ENCODE measurements around the gene MRE11.

Gene MRE11

DNA sequence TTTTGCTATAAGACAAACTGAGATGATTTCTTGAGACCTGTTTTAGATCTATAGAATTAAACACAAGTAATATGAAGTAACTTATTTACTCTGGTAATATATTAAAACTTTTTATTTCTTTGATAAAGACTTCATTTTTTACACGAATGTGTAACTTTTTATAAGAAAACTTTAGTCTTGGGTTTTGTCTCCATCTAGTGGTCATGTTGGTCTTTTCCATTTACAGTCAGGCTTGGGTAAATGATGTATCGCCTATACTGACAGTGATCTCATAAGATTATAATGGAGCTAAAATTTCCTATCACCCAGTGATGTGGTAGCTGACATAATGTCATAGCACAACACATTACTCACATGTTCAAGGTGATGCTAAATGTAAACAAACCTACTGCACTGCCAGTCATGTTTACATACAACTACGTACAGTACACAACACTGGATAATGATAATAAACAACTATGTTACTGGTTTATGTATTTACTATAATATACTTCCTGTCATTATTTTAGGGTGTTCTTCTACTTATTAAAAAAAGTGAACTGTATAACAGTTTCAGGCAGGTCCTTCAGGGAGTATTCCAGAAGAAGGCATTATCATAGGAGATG, 11.1 kb upstream of the MRE11 start:
- DNase-seq = no peak

DNA sequence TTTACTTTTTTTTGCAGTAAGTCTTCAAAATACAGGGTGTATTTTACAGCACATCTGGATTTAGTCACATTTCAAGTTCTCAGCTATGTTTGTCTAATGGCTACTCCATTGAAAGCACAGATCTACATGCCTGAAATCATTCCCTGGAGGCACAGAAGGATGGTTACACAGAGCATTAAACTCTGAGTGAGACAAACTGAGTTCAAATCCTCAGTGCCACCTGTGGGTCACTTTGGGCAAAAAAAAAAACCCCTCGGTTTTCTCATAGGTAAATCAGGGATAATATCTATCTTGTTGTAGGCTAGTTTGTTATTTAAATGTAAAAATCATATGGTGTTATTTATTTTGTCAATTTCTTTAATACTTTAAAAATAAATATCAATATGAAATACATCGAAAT, 7.9 kb upstream of the MRE11 start:
- DNase-seq = no peak

DNA sequence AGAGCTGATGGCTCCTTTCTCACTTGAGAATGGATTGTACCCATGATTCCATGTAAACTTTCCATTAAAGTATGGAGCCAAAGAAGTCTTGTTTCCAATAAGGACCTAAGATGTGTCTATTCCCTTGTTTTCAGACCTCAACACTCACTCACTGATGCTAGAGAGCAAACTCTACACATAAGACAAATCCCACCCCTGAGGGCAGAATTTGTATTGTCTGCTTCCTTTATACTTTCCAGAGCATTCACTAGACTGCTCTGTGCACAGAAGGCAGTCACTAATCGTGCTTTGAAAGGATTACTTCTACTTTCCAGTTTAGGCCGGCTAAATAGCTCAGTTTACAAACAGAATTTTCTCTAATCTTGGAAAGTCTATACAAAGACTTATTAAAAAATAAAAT, 6.5 kb upstream of the MRE11 start:
- no peak for DNase-seq

DNA sequence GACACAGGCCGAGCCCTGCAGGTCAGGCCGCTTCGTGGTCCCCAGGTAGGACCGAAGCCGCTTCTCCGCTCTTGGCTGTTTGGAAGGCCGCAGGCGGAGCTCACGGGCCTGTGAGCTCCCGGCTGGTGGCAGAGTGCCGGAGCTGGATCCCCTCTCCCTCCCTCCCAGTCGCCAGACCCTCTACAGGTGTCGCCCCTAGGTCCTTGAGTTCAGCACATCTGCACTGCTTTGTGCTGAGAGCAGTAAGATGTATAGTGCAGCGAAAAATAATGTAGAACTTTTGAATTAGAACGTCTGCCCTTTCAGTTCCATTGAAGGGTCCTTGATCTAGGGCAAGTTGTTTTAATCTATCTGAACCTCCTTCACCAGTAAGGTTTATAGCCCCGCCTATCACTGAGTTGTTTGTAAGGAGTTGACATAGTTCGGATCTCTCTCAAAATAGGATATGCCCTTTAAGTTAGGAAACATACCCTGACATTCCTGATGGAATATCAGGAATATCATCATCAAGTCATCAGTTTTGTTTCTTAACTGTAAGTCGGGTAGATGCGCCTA, 559 bp upstream of the MRE11 start:
- DNase-seq = no peak

DNA sequence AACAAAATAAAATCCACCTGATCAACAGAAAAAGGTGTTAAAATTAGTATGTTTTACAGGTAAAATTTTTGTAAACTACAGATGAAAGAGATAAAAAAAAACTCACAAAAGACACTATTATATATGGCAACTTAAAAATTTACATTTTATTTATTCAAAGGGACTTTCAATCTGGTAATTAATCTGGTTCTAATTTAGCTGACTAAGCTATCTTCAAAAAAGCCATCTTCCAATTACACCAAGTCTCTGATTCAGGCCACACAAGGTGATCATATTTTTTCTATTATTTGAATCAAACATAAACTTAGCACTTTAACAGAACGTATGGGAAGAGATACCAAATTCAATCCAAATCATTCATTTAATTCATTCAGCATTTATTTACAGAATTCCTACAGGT, 7.6 kb downstream of the MRE11 start:
- DNase-seq = no peak

DNA sequence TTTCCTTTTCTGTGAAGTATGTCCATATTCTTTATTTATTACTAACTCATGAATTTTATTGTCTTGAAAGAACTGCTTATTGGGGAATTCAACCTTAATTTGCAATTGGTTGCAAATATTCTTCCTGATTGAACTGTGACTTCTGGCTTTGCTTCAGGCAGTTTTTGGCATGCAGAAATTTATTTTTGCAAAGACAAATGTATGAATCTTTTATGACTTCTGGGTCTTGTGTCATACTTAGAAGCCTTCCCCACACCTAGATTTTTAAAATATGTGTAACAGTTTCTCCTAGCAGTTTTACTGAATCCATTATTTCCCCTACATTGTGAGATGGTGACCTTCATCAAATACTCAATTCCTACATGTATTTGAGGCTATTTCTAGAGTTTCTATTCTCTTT, 12.3 kb downstream of the MRE11 start:
- DNase-seq = no peak

DNA sequence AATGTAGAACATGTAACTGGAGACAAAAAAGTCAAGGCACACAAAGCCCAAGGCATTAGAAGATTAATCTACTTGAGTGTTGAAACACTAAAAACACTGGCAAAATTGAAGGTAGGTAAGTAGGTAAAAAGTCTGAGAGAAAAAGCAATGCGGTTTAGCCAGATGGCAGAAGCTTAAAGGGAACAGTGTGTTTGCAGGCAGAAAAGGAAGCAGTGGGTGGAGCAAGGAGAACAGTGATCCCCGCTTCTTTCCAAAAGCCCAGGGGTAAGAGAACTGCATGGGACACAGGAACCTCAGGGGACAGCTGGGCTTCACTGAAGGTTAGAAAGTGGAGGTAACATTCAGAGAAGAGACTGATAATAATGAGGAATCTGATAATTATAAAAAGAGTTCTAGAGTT, 16.0 kb downstream of the MRE11 start:
- no peak for DNase-seq

DNA sequence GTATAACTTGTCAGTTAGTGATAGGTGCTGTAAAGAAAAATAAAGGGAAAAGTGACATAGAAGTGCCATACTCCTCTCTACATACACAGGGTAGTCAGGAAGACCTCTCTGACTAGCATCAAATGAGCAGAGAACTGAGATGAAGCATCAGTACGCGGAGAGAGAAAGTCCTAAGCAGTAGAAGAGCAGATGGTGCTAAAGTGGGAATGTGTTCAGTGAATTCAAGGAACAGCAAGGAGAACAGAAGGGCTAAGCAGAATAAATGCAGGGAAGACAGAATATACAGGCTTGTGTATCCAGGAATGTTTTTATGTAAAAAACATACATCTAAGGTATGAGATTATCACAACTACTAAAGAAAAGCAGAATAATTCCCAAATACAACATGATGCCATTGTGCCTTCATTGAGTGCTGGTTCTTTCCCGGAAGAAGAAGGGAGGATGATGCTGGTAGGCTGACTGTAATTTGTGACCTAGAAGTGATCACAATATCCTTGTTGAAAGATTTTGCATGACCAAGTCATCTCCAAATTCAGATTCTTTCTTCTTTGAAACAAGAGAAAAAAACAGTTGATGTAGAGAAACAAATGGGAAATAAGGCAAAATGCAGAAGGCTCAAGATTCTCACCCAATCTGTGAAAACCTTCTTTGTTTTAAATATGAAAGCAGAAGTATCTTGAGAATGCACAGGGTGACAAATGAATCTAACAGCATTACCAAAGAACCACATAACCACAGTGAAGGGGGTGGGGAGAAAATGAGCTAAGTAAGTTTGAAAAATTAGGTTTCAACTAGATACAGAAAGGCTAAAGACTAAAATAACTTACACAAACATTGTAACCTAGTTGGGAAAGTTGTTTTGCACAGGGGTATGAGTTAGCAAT, 20.5 kb downstream of the MRE11 start:
- DNase-seq = no peak

DNA sequence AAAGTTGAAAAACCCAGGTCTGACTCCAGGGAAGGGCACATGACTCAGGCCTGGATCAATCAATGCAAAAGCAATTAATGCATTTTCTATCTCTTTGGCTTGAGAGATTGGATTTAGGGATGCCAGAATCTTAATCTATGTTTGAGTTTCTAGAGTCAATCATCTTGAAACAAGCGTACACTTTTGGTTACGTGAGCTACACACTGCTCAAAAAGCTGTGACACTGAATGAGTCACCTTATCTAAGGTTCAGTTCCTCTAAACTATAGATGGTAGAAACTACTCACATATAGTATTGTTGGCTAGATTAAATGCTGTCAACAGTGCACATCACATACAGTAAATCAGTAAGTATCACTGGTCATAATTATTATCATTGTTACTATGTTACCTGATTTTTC, 24.2 kb downstream of the MRE11 start:
- DNase-seq = no peak

DNA sequence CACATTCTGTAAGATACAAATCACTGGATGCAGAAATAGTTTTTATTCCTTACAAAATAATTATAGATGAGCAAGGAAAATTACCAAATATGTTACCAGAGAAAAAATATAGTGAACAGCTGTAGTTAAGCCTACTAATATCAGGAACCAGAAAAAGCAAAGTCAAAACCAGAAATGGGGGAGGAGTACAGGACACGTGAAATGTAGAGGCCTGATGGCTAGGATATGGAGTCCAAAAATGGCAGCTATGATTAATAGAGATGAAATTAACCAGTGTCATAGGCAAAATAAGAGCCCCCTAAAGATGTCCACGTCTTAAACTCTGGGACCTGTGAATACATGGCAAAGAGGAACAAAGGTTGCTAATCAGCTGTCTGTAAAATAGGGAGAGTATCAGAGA, 34.1 kb downstream of the MRE11 start:
- no peak for DNase-seq

DNA sequence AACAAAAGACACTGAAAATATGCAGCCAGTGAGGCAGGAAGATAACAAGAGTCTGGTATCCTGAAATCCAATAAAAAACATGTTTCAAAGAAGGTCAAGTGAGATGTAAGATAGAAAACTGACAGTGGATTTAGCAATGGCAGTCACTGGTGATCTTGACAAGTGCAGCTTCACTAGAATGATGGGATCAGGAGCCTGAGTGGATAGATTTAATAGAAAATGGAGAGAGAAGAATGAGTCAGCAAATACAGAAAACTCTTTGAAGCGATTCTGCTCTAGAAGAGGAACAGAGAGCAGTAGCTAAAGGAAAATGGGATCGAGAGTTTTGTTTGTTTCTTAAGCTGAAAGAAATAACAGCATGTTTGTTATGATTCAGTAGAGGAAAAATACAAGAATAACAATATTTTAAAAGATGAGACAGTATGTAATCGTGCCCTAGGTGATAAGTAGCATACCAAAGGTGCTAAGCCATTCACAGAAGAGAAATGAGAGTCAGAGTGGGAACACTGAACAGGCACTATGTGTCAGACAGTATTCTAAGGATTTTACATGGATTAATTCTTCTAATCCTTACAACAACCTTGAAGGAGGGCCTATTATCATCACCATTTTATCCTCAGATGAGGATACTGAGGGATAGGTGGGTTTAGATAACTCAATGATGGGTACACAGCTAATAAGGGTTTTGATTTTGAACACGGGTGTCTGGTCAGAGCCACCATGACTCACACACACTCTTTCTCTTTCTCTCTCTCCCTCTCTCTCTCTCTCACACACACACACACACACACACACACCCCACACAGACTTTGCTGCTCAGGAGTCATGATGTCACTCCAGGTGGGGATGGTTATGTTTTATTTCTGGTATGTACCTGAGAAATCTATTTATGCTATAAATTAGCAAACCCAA, 36.3 kb downstream of the MRE11 start:
- no peak for DNase-seq

DNA sequence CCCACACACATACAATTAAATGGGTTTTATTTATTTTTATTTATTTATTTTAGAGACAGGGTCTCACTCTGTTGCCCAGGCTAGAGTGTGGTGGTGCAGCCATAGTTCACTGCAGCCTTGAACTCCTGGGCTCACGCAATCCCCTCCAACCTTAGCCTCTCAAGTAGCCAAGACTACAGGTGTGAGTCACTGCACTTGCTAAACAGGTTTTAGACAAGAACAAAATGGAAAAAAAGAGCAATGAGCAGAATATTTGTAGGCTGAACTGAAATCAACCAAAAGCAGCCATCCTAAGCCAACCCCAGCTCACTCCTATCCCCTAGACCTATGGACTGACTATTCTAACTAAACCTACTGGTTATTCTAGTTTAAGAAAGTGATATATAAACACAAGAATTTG, 37.8 kb downstream of the MRE11 start:
- DNase-seq = no peak

DNA sequence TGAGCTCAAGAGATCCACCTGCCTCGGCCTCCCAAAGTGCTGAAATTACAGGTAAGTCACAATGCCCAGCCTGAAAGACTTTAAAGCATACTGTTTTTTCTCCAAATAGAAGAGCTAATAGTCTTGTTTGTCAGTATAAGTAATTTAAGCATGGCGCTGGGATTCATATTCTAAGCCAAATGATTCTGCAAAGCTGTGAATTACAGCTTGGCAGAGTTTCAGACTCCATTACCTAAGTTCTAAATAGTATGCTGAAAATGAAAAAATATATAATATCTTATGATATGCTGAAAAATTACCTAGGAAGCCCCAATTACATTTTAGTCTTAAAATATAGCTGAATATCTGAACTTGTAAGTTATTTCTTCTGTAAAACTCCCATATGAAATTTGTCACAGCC, 39.3 kb downstream of the MRE11 start:
- DNase-seq = no peak

DNA sequence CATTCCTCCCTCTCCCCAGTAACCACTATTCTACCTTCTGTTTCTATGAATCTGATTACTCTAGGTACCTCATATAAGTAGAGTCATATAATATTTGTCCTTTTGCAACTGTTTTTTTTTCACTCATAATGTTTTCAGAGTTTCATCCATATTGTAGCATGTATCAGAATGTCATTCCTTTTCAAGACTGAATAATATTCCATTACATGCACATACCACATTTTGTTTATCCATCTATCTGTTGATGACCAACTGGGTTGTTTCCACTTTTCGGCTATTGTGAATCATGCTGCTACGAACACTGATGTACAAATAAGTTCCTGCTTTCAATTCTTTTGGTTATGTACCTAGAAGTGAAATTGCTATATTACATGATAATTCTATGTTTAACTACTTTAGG, 40.7 kb downstream of the MRE11 start:
- no peak for DNase-seq

DNA sequence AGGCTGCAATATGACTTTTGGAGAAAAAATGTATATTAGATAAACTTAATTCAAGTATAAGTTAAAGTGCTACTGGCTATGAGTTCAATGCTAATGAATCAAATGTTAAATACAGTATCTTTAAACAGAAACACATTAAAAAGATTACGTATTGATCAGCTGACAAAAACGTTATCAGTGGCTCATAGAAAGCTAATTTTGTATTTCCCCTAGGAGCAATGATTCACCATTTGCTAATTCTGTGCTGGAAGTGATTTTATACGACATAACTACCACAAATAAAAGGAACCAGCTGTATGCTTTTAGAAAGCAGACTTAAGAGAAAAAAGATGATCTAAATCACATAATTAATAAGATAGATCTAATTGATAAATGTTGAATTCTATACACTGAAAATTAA, 43.6 kb downstream of the MRE11 start:
- DNase-seq = no peak

DNA sequence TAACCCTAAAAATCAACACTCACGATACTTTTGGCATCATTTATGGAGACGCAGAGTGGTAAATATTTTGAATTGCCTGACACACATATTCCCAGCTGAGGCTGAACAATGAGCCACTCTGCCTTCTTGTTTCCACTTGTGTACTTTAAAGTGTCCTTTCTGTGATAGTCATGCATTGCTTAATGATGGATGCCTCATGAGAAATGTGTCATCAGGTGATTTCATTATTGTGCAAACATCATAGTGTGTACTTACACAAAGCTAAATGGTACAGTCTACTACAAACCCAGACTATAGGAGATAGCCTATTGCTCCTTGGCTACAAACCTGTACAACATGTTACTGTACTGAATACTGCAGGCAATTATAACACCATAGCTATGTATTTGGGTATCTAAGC, 44.2 kb downstream of the MRE11 start:
- no peak for DNase-seq

DNA sequence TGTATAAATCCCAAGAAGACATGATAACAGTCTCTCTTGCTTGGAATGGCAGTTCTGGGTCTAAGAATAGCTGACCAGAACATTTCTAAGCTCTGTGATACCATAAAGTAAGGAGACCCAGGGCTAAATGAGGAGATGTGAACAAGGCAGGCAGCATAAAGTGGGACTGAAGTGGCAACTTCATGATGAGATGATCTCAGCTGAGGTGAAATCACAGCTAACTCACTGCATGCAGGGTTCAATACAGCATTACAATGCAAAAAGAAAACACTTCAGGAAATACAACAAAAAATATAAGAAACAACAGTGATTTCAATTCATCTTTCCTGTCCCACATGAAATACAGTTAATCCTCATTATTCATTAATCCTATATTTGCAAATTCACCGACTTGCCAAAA, 44.6 kb downstream of the MRE11 start:
- no peak for DNase-seq

DNA sequence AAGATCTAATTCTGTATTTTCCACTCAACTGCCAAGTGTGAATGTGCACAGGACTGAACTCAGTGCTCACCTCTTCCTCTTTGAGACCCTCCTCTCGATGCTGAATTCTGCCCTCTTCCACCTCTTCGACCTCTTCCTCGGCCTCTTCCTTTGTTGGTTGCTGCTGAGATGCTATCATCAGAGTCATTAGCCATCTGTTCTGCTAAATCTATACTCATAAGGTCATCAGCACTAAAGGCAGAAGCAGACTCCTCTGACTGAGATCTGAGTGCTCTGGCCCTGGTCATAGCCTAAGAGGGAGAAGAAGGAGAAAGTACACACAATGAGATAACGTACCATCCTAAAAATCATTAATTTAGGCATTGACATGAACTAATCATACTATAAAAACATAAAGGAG, 46.5 kb downstream of the MRE11 start:
- no peak for DNase-seq

DNA sequence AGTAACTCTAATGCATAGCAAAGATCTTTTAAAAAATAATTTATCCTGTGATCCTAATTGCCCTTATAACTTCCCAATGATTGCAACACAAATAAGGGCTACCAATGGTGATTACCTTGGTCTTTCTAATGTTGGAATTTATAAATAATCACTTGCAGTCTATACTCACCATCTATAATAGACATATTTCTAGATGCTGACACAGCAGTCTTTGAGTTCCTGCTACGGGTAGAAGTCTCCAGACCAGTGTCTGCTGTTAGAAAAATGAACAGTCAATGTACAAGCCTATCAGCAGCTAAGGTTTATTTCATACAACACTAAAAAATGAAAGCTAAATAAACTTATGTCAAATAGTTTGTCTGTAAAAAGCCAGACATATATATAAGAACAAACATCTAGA, 48.0 kb downstream of the MRE11 start:
- DNase-seq = no peak

DNA sequence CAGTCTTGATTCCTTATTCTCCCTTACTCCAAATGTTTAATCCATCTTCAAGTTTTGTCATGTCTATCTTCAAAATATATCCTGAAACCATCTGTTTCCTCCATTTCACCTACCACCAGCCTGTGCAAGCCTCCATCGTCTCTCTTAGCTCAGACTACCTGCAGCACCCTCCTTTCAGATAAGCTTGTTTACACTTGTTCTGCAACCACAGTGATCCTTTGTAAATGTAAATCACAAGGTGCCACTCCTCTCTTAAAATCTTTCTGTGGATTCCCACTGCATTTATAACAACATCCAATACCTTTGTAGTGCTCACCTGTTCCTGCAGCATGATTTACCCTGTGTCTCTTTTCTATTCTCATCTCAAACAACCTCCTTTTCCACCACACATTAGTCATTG, 60.6 kb downstream of the MRE11 start:
- no peak for DNase-seq

DNA sequence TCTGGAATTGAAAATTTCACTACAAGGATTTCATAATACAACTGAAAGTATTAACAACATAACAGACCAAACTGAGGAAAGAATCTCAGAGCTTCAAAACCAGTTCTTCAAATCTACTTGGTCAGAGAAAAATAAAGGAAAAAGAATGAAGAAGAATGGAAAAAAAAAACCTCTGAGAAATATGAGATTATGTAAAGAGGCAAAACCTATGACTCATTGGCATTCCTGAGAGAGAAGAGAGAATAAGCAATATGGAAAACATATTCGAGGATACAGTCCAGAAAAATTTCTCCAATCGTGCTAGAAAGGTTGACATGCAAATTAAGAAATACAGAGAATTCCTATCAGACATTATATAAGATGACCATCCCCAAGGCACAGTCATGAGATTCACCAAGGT, 69.0 kb downstream of the MRE11 start:
- no peak for DNase-seq

DNA sequence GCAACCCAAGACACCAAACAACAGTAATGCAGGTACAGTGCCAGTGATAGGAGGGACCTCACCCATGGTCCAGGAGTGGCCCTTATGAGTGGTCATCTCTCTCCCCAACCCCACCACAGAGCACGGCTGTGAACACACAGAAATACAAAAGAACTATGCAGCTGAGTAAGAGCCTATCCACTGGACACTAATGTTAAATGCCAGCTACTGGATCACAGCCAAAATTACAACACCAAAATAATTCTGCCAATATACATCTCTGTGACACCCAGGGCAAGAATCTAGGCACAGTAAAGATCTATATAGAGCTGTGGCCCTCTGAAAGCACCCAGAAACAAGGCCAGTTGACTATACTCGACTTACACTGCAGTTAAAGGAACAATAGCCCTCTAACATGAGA, 69.6 kb downstream of the MRE11 start:
- no peak for DNase-seq

DNA sequence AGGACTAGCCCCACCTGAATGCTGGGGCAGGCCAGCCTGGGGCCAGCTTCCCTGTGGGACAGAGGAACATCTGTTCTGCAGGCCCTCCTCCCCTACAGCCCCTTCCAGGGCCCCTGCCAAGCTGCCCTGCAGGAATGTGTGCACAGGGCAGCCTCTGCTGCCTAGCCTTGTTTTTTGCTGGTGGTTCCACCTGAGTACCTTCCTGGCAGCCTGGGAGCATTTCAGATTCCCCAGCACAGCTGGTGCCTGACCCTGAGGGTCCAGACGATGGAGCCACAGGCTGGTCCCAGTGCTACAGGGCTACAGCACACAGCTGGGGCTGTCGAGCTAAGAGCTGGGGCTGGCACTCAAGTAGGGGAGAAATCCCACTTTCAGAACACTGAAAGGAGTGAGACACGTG, 70.1 kb downstream of the MRE11 start:
- DNase-seq = no peak
